B cell (primary cell): Measurements from ENCODE around the gene CHMP5.

Experiments
- EZH2 ChIP-seq: IDR thresholded peaks from 2 replicates; pipeline ENCODE4 v1.6.1; 2012; ENCODE audit warnings: borderline replicate concordance, low read depth, mild to moderate bottlenecking, moderate library complexity, low read length; ENCODE audit not compliant: insufficient read depth, poor library complexity, severe bottlenecking
- TF ChIP-seq, protein P1 (sequence below): fragments of 200-600 bp; IDR thresholded peaks from one replicate; pipeline ENCODE4 v1.8.0; 2022; ENCODE audit warnings: antibody characterized with exemption, mild to moderate bottlenecking

DNA sequence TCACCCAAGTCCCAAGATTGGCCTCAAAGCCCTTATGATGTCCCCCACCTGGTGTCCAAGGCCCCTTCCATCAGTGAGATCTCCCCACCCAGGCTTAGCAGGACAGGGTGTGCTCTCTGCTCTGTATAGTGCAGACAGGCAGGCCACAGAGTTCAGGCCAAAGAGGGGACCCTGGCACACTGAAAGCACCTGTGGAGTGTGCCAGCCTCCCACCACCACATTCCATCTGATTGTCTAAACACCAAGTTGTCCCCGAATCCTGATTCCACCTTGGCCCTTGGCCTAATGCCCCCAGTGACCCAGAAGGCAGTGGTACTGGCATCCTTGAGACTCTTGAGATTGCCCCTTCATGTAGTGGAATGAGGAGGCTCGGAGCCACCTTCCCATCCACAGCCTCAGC, 19.5 kb upstream of the CHMP5 start:
- TF ChIP-seq, protein P1, sequence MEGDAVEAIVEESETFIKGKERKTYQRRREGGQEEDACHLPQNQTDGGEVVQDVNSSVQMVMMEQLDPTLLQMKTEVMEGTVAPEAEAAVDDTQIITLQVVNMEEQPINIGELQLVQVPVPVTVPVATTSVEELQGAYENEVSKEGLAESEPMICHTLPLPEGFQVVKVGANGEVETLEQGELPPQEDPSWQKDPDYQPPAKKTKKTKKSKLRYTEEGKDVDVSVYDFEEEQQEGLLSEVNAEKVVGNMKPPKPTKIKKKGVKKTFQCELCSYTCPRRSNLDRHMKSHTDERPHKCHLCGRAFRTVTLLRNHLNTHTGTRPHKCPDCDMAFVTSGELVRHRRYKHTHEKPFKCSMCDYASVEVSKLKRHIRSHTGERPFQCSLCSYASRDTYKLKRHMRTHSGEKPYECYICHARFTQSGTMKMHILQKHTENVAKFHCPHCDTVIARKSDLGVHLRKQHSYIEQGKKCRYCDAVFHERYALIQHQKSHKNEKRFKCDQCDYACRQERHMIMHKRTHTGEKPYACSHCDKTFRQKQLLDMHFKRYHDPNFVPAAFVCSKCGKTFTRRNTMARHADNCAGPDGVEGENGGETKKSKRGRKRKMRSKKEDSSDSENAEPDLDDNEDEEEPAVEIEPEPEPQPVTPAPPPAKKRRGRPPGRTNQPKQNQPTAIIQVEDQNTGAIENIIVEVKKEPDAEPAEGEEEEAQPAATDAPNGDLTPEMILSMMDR: no peak
- no peak for TF ChIP-seq EZH2
